Lower leg skin (tissue), 4 donors: Measurements from ENCODE around the gene INHBB. TPM values are rescaled to one million over a fixed set of nuclear protein-coding genes. Genes with fewer than 3 reads are reported as not detected.

Experiments
- DNase-seq, 2 donors: peaks; one replicate each; pipeline ENCODE4 v3.0.0-alpha.2; 2019; ENCODE audit warnings: low spot score in 2 of 2
- H3K4me3 ChIP-seq: fragments of 200-600 bp; sonication (generic); 2 replicates; pipeline ENCODE4 v1.5.1; 2017; ENCODE audit warnings: mild to moderate bottlenecking, low read depth; ENCODE audit not compliant: poor library complexity, severe bottlenecking
- POLR2A ChIP-seq, 2 donors: fragments of 450-650 bp; IDR thresholded peaks; one replicate each; pipeline ENCODE4 v1.6.1; 2016 to 2017; ENCODE audit warnings: antibody characterized with exemption in 2 of 2, mild to moderate bottlenecking in 1 of 2, moderate library complexity in 1 of 2
- WGBS, 2 donors: methylation state at CpG; one replicate each; pipeline ENCODE4 v1.1.5; 2018; 5-methylcytosine and 5-hydroxymethylcytosine counted together
- intact Hi-C: fragments of 100-400 bp; cut with DNase I; formaldehyde crosslinking; loops from one replicate; pipeline ENCODE4 v1.15.0; 2023; ENCODE audit warnings: low total_unique reads
- total RNA-seq, 4 donors: library from RNA; depleted of rRNA; stranded (reverse); fragments of >200 nt; gene quantifications; one replicate each; pipeline ENCODE4 v1.1.0, GENCODE V29; 2016
- TF ChIP-seq, protein P1 (sequence below), 3 donors: fragments of 450-650 bp; IDR thresholded peaks; one replicate each; pipeline ENCODE4 v1.5.1; 2016; ENCODE audit warnings: antibody characterized with exemption in 3 of 3, mild to moderate bottlenecking in 3 of 3, moderate library complexity in 2 of 3

Gene INHBB
- total RNA-seq, result 10 to 100 TPM in 3 of 4 donors, 1 to 10 TPM in 1; 9.4 to 47.9 (median 25.0) TPM

DNA sequence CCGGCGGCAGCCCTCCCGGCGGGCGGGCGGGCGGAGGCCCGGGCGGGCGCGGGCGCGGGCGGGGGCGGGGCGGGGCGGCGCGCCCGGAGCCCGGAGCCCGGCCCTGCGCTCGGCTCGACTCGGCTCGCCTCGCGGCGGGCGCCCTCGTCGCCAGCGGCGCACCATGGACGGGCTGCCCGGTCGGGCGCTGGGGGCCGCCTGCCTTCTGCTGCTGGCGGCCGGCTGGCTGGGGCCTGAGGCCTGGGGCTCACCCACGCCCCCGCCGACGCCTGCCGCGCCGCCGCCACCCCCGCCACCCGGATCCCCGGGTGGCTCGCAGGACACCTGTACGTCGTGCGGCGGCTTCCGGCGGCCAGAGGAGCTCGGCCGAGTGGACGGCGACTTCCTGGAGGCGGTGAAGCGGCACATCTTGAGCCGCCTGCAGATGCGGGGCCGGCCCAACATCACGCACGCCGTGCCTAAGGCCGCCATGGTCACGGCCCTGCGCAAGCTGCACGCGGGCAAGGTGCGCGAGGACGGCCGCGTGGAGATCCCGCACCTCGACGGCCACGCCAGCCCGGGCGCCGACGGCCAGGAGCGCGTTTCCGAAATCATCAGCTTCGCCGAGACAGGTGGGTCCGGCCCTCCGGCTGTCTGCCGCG lies at the start of gene INHBB:
Gene INHBB, plus strand, starts transcription at position 111 of the 641 bp plus-strand sequence. Its CDS starts 53 bp downstream, at position 164.
- H3K4me3 ChIP-seq, result peak within 1 kb of the TSS; percentile 49
- intact Hi-C loops, result loop anchor here (10.0 kb wide), 2 partner anchors 99 to 209 kb away; no protein-coding TSS in a partner anchor
- WGBS, 2 donors, result 1% methylated on average over 57 of the region's 99 CpGs; no CpG with 5 or more reads in 1 of the 2 donors

GRCh38 chr2:120298173-120298835 lies 47.6 kb upstream of the INHBB start:
- no peak for DNase-seq
- 87 to 92% methylated on average over 7 of the region's 7 CpGs for WGBS, 2 donors
- intact Hi-C loops, result no loop called here
- TF ChIP-seq POLR2A (IDR thresholded peaks at IDR 0.05), result no peak
- TF ChIP-seq, protein P1, sequence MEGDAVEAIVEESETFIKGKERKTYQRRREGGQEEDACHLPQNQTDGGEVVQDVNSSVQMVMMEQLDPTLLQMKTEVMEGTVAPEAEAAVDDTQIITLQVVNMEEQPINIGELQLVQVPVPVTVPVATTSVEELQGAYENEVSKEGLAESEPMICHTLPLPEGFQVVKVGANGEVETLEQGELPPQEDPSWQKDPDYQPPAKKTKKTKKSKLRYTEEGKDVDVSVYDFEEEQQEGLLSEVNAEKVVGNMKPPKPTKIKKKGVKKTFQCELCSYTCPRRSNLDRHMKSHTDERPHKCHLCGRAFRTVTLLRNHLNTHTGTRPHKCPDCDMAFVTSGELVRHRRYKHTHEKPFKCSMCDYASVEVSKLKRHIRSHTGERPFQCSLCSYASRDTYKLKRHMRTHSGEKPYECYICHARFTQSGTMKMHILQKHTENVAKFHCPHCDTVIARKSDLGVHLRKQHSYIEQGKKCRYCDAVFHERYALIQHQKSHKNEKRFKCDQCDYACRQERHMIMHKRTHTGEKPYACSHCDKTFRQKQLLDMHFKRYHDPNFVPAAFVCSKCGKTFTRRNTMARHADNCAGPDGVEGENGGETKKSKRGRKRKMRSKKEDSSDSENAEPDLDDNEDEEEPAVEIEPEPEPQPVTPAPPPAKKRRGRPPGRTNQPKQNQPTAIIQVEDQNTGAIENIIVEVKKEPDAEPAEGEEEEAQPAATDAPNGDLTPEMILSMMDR (IDR thresholded peaks at IDR 0.05), result no peak
- H3K4me3 ChIP-seq, result no peak overlapping the region

More for the DNA sequence above, at the start of gene INHBB:
- TF ChIP-seq POLR2A (IDR thresholded peaks at IDR 0.05), result no peak
- TF ChIP-seq, protein P1 (IDR thresholded peaks at IDR 0.05), result no peak
- DNase-seq, result no peak

GRCh38 chr2:120299004-120299403 lies 46.9 kb upstream of the INHBB start:
- DNase-seq, result no peak
- TF ChIP-seq, protein P1 (IDR thresholded peaks at IDR 0.05), result no peak
- TF ChIP-seq POLR2A (IDR thresholded peaks at IDR 0.05), result no peak
- WGBS, 2 donors, result 91 to 93% methylated on average over 9 of the region's 9 CpGs
- intact Hi-C loops, result no loop called here
- no peak overlapping the region for H3K4me3 ChIP-seq

DNA sequence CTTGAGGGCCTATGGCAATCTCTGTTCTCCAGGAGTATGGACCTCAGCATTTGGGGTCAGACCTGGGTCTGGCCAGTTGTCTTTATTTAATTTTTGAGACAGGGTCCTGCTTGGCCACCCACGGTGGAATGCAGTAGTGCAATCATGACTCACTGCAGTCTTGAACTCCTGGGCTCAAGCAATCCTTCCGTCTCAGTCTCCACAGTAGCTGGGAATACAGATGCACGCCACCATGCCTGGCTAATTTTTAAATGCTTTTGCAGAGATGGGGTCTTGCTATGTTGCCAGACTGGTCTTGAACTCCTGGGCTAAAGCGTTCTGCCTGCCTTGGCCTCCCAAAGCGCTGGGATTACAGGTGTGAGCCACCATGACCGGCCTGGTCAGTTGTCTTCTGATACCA lies 46.4 kb upstream of the INHBB start:
- 98 to 99% methylated on average over 6 of the region's 6 CpGs for WGBS, 2 donors
- no peak for DNase-seq
- TF ChIP-seq, protein P1 (IDR thresholded peaks at IDR 0.05), result no peak
- no peak for TF ChIP-seq POLR2A (IDR thresholded peaks at IDR 0.05)
- intact Hi-C loops, result no loop called here
- no peak overlapping the region for H3K4me3 ChIP-seq

GRCh38 chr2:120300385-120300784 lies 45.6 kb upstream of the INHBB start:
- intact Hi-C loops, result no loop called here
- no peak for TF ChIP-seq POLR2A (IDR thresholded peaks at IDR 0.05)
- TF ChIP-seq, protein P1 (IDR thresholded peaks at IDR 0.05), result no peak
- DNase-seq, result no peak
- H3K4me3 ChIP-seq, result no peak overlapping the region
- 80 to 82% methylated on average over 10 of the region's 10 CpGs for WGBS, 2 donors
